SK-N-SH (cell line): ENCODE measurements around the gene RBM19. TPM values are rescaled to one million over a fixed set of nuclear protein-coding genes. Genes with fewer than 3 reads are reported as not detected.

Experiments used
- CTCF ChIA-PET: fragments of 300-600, 350-600 bp; formaldehyde crosslinking; extraction: SDS; loops from one replicate; lab custom pipeline; 2021; lab: Yijun Ruan, JAX
- POLR2A ChIA-PET: fragments of 350-600 bp; sonication (Branson Sonifier 250); formaldehyde crosslinking; extraction: SDS; loops from one replicate; lab custom pipeline; 2020; ENCODE audit warnings: antibody characterized with exemption, inconsistent platforms; lab: Yijun Ruan, JAX
- DNase-seq: peaks from one replicate; pipeline ENCODE4 v3.0.0; 2012
- H2AFZ ChIP-seq: fragments of 200-600 bp; sonication (generic); 2 replicates; pipeline ENCODE4 v1.8.1; 2016; ENCODE audit warnings: antibody characterized with exemption, mild to moderate bottlenecking, low read depth
- H3F3A ChIP-seq: fragments of 200-600 bp; sonication (generic); replicated peaks from 2 replicates; pipeline ENCODE3; 2016; ENCODE audit warnings: antibody characterized with exemption, mild to moderate bottlenecking; ENCODE audit not compliant: insufficient read depth
- H3K27ac ChIP-seq, 2 experiments: fragments of 200-500 bp in 1 of 2; fragments of 200-600 bp in 1 of 2; sonication (Bioruptor generic) in 1 of 2; sonication (generic), shearing (Covaris generic) in 1 of 2; 2 replicates each; pipeline versions ENCODE4 v1.5.1 to v1.6.1; 2014 to 2016; ENCODE audit warnings: low read depth in 2 of 2, inconsistent platforms in 1 of 2, low read length in 1 of 2, mild to moderate bottlenecking in 1 of 2, mixed read lengths in 1 of 2
- H3K27me3 ChIP-seq: fragments of 200-600 bp; sonication (generic), shearing (Covaris generic); 2 replicates; pipeline ENCODE4 v1.6.1; 2016; ENCODE audit warnings: mixed run types; ENCODE audit not compliant: insufficient read depth
- H3K36me3 ChIP-seq, 2 experiments: fragments of 200-500 bp in 1 of 2; fragments of 200-600 bp in 1 of 2; sonication (Bioruptor generic) in 1 of 2; sonication (generic) in 1 of 2; replicated peaks in 1 of 2; 2 replicates each; pipeline versions ENCODE3 to v1.5.1; 2014 to 2016; ENCODE audit warnings: low read length in 1 of 2, mild to moderate bottlenecking in 1 of 2; ENCODE audit not compliant: insufficient read depth in 2 of 2, control insufficient read depth in 1 of 2
- H3K4me1 ChIP-seq, 2 experiments: fragments of 200-500 bp in 1 of 2; fragments of 200-600 bp in 1 of 2; sonication (Bioruptor generic) in 1 of 2; sonication (generic), shearing (Covaris generic) in 1 of 2; 2 replicates each; pipeline versions ENCODE4 v1.5.1 to v1.6.1; 2014 to 2016; ENCODE audit warnings: low read depth in 1 of 2, low read length in 1 of 2, mixed run types in 1 of 2; ENCODE audit not compliant: insufficient read depth in 2 of 2, control insufficient read depth in 1 of 2
- H3K4me2 ChIP-seq: fragments of 200-600 bp; sonication (generic), shearing (Covaris generic); 2 replicates; pipeline ENCODE4 v1.6.1; 2017; ENCODE audit warnings: mixed run types
- H3K4me3 ChIP-seq, 2 experiments: fragments of 200-500 bp in 1 of 2; fragments of 200-600 bp in 1 of 2; sonication (Bioruptor generic) in 1 of 2; sonication (generic), shearing (Covaris generic) in 1 of 2; 2 replicates each; pipeline versions ENCODE4 v1.5.1 to v1.8.1; 2014 to 2016; ENCODE audit warnings: low read depth in 2 of 2, inconsistent platforms in 1 of 2, low read length in 1 of 2, mild to moderate bottlenecking in 1 of 2, mixed read lengths in 1 of 2, moderate library complexity in 1 of 2
- H3K79me2 ChIP-seq: fragments of 200-600 bp; sonication (generic); 2 replicates; pipeline ENCODE4 v1.8.1; 2017; ENCODE audit warnings: mild to moderate bottlenecking; ENCODE audit not compliant: insufficient read depth
- H3K9ac ChIP-seq: fragments of 200-600 bp; sonication (generic); 2 replicates; pipeline ENCODE4 v1.6.1; 2017; ENCODE audit warnings: mixed run types
- H3K9me2 ChIP-seq: fragments of 200-600 bp; sonication (generic); 2 replicates; pipeline ENCODE4 v1.6.1; 2017; ENCODE audit warnings: mixed run types
- H3K9me3 ChIP-seq: fragments of 200-600 bp; sonication (generic); 2 replicates; pipeline ENCODE4 v1.6.1; 2017; ENCODE audit warnings: mixed run types, mild to moderate bottlenecking, moderate library complexity
- H4K20me1 ChIP-seq: fragments of 200-600 bp; sonication (generic); 2 replicates; pipeline ENCODE4 v1.6.1; 2017; ENCODE audit warnings: mild to moderate bottlenecking, mixed run types; ENCODE audit not compliant: insufficient read depth
- CHD2 ChIP-seq: fragments of 150-350 bp; IDR thresholded peaks from 2 replicates; pipeline ENCODE4 v1.6.1; 2018; ENCODE audit warnings: low read length; ENCODE audit not compliant: partially characterized antibody
- EP300 ChIP-seq, 2 experiments: IDR thresholded peaks; 2 replicates each; pipeline versions ENCODE4 v1.4.0 to v1.6.1; 2012; ENCODE audit warnings: borderline replicate concordance in 1 of 2, low read depth in 1 of 2, low read length in 1 of 2
- FOSL2 ChIP-seq: IDR thresholded peaks from 2 replicates; pipeline ENCODE4 v1.4.0; 2012; ENCODE audit warnings: low read depth, mild to moderate bottlenecking, moderate library complexity, borderline replicate concordance
- JUND ChIP-seq: IDR thresholded peaks from 2 replicates; pipeline ENCODE4 v1.4.0; 2012
- MXI1 ChIP-seq: IDR thresholded peaks from 2 replicates; pipeline ENCODE4 v1.6.1; 2012; ENCODE audit warnings: mild to moderate bottlenecking, low read depth, low read length, improper control_type of control experiment
- NFIC ChIP-seq: IDR thresholded peaks from 2 replicates; pipeline ENCODE4 v1.4.0; 2012; ENCODE audit warnings: borderline replicate concordance
- NRF1 ChIP-seq: IDR thresholded peaks from 2 replicates; pipeline ENCODE4 v1.6.1; 2012; ENCODE audit warnings: low read depth, mild to moderate bottlenecking, low read length
- RAD21 ChIP-seq: IDR thresholded peaks from 2 replicates; pipeline ENCODE4 v1.6.1; 2012; ENCODE audit warnings: mild to moderate bottlenecking, low read length
- RCOR1 ChIP-seq: fragments of 150-350 bp; IDR thresholded peaks from 2 replicates; pipeline ENCODE4 v1.6.1; 2017; ENCODE audit warnings: antibody characterized with exemption, low read length
- RFX5 ChIP-seq: IDR thresholded peaks from 2 replicates; pipeline ENCODE4 v1.6.1; 2012; ENCODE audit warnings: mild to moderate bottlenecking, improper control_type of control experiment, low read length
- RXRA ChIP-seq: IDR thresholded peaks from 2 replicates; pipeline ENCODE4 v1.4.0; 2012; ENCODE audit warnings: low read depth, mild to moderate bottlenecking, borderline replicate concordance
- TEAD4 ChIP-seq: IDR thresholded peaks from 2 replicates; pipeline ENCODE4 v1.4.0; 2012; ENCODE audit warnings: mild to moderate bottlenecking, borderline replicate concordance; ENCODE audit not compliant: insufficient read depth
- WGBS: methylation state at CpG from one replicate; pipeline ENCODE4 v1.1.6; 2017; ENCODE audit warnings: low lambda C conversion rate; 5-methylcytosine and 5-hydroxymethylcytosine counted together
- polyA plus RNA-seq, 3 experiments: library from polyadenylated mRNA; depleted of rRNA; stranded (reverse); fragments of >200 nt; gene quantifications; 2 replicates each; pipeline ENCODE4 v1.2.3, GENCODE V29; 2012
- TF ChIP-seq, protein P1 (sequence below): fragments of 200-600 bp; sonication (generic); IDR thresholded peaks from 2 replicates; pipeline ENCODE4 v1.6.1; 2017; ENCODE audit warnings: antibody characterized with exemption, mild to moderate bottlenecking, moderate library complexity
- TF ChIP-seq, protein P2 (sequence below): fragments of 150-350 bp; IDR thresholded peaks from 2 replicates; pipeline ENCODE4 v1.6.1; 2017; ENCODE audit warnings: antibody characterized with exemption, low read length, low read depth, borderline replicate concordance
- TF ChIP-seq, protein P3 (sequence below): IDR thresholded peaks from 2 replicates; pipeline ENCODE4 v1.4.0; 2012; ENCODE audit warnings: low read depth
- TF ChIP-seq, protein P4 (sequence below): IDR thresholded peaks from 2 replicates; pipeline ENCODE4 v1.4.0; 2012; ENCODE audit warnings: low read depth, borderline replicate concordance
- TF ChIP-seq, protein P5 (sequence below): IDR thresholded peaks from 2 replicates; pipeline ENCODE4 v1.4.0; 2012; ENCODE audit warnings: low read depth, borderline replicate concordance
- TF ChIP-seq, protein P6 (sequence below): IDR thresholded peaks from 2 replicates; pipeline ENCODE4; 2012

The RBM19 gene
- polyA plus RNA-seq, 1 of the 3 experiments (the other 2 are of a cell fraction) = 16.6 TPM

DNA sequence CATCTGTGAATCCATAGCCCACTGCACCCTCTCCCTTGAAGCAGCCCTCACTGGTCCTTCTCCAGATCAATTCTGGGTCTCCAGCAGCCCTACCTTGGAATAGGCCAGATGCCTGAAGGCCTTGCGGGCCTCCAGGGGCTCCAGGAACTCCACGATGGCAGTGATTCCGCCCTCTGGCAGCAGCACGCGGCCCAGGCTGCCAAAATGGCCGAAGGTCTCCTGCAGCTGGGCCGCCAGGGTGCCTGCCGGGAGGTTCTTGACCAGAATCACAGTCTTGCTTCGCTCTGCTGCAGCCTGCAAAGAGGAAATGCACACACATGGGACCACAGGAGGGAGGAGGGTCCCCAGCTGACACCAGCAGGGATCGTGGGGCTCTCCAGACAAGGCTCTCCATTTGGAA is 26.3 kb downstream of the RBM19 start:
- Histone ChIP-seq H3K36me3 (peaks cover 10 to 46% of the 10 kb centered on the region in 2 experiments), H3K9ac (no peak overlapping the region), H3K4me1 (no peaks in the 10 kb centered on the region), H3K79me2 (no peaks in the 10 kb centered on the region), H3K27me3 (no peaks in the 10 kb centered on the region), H4K20me1 (no peaks in the 10 kb centered on the region), H3K4me3 (no peak overlapping the region), H3K4me2 (no peak overlapping the region), H3K9me2 (no peaks in the 10 kb centered on the region), H3K27ac (no peak overlapping the region), H2AFZ (no peak overlapping the region), H3F3A (no peaks in the 10 kb centered on the region), H3K9me3 (no peaks in the 10 kb centered on the region)
- WGBS = 80% methylated on average over 3 of the region's 10 CpGs
- ChIA-PET CTCF (interaction anchor here (1.0 kb wide), 1 partner anchor 27 kb away, joined by 3 read pairs; no protein-coding TSS in a partner anchor), POLR2A (no interaction called here)
- DNase-seq = no peak
- no peak for TF ChIP-seq TEAD4
- TF ChIP-seq EP300 (IDR thresholded peaks at IDR 0.05; ENCODE audit: borderline replicate concordance in 1 of 2, low read depth in 1 of 2, low read length in 1 of 2) = no peak
- TF ChIP-seq, protein P1, sequence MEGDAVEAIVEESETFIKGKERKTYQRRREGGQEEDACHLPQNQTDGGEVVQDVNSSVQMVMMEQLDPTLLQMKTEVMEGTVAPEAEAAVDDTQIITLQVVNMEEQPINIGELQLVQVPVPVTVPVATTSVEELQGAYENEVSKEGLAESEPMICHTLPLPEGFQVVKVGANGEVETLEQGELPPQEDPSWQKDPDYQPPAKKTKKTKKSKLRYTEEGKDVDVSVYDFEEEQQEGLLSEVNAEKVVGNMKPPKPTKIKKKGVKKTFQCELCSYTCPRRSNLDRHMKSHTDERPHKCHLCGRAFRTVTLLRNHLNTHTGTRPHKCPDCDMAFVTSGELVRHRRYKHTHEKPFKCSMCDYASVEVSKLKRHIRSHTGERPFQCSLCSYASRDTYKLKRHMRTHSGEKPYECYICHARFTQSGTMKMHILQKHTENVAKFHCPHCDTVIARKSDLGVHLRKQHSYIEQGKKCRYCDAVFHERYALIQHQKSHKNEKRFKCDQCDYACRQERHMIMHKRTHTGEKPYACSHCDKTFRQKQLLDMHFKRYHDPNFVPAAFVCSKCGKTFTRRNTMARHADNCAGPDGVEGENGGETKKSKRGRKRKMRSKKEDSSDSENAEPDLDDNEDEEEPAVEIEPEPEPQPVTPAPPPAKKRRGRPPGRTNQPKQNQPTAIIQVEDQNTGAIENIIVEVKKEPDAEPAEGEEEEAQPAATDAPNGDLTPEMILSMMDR = no peak
- TF ChIP-seq, protein P2, sequence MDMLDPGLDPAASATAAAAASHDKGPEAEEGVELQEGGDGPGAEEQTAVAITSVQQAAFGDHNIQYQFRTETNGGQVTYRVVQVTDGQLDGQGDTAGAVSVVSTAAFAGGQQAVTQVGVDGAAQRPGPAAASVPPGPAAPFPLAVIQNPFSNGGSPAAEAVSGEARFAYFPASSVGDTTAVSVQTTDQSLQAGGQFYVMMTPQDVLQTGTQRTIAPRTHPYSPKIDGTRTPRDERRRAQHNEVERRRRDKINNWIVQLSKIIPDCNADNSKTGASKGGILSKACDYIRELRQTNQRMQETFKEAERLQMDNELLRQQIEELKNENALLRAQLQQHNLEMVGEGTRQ = no peak
- TF ChIP-seq RCOR1 = no peak
- TF ChIP-seq RAD21 = no peak
- no peak for TF ChIP-seq NFIC
- TF ChIP-seq CHD2 = no peak
- TF ChIP-seq FOSL2 = no peak
- no peak for TF ChIP-seq NRF1
- TF ChIP-seq, protein P3, sequence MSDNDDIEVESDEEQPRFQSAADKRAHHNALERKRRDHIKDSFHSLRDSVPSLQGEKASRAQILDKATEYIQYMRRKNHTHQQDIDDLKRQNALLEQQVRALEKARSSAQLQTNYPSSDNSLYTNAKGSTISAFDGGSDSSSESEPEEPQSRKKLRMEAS = no peak
- no peak for TF ChIP-seq RFX5
- TF ChIP-seq, protein P4, sequence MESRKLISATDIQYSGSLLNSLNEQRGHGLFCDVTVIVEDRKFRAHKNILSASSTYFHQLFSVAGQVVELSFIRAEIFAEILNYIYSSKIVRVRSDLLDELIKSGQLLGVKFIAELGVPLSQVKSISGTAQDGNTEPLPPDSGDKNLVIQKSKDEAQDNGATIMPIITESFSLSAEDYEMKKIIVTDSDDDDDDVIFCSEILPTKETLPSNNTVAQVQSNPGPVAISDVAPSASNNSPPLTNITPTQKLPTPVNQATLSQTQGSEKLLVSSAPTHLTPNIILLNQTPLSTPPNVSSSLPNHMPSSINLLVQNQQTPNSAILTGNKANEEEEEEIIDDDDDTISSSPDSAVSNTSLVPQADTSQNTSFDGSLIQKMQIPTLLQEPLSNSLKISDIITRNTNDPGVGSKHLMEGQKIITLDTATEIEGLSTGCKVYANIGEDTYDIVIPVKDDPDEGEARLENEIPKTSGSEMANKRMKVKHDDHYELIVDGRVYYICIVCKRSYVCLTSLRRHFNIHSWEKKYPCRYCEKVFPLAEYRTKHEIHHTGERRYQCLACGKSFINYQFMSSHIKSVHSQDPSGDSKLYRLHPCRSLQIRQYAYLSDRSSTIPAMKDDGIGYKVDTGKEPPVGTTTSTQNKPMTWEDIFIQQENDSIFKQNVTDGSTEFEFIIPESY = no peak
- TF ChIP-seq MXI1 = no peak
- TF ChIP-seq, protein P5, sequence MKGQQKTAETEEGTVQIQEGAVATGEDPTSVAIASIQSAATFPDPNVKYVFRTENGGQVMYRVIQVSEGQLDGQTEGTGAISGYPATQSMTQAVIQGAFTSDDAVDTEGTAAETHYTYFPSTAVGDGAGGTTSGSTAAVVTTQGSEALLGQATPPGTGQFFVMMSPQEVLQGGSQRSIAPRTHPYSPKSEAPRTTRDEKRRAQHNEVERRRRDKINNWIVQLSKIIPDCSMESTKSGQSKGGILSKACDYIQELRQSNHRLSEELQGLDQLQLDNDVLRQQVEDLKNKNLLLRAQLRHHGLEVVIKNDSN = no peak
- TF ChIP-seq, protein P6, sequence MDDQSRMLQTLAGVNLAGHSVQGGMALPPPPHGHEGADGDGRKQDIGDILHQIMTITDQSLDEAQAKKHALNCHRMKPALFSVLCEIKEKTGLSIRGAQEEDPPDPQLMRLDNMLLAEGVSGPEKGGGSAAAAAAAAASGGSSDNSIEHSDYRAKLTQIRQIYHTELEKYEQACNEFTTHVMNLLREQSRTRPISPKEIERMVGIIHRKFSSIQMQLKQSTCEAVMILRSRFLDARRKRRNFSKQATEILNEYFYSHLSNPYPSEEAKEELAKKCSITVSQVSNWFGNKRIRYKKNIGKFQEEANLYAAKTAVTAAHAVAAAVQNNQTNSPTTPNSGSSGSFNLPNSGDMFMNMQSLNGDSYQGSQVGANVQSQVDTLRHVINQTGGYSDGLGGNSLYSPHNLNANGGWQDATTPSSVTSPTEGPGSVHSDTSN = no peak
- TF ChIP-seq JUND = no peak
- TF ChIP-seq RXRA = no peak
